GM21717 (cell line): ENCODE measurements around the gene TENT4B.

ENCODE experiments used
- ATAC-seq: cut with Tn5 transposase; IDR thresholded peaks from one replicate; pipeline ENCODE4 v1.9.1; 2021; ENCODE audit warnings: mild to moderate bottlenecking, moderate library complexity; ENCODE audit not compliant: unreplicated experiment

Gene TENT4B

DNA sequence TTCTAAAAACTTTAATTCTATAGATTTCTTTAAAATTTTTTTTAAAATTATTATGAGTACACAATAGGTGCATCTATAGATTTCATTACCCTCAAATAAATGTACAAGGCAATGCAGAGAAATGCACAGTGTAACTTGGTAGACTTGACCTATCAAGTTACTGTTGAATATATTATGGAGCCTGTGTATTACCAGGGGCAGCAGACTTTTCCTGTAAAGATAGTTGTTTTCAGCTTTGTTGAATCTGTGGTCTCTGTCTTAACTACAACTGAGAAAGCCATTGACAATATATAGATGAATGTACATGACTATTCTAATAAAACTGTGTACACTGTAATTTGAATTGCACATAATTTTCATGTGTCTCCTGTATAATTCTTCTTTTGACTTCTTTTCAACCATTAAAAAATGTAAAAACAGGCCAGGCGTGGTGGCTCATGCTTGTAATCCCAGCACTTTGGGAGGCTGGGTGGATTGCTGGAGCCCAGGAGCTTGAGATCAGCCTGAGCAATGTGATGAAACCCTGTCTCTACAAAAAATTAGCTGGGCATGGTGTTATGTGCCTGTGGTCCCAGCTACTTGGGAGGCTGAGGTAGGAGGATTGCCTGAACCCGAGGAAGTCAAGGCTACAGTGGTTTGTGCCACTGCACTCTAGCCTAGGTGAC, 39.4 kb downstream of the TENT4B start:
- no peak for ATAC-seq

DNA sequence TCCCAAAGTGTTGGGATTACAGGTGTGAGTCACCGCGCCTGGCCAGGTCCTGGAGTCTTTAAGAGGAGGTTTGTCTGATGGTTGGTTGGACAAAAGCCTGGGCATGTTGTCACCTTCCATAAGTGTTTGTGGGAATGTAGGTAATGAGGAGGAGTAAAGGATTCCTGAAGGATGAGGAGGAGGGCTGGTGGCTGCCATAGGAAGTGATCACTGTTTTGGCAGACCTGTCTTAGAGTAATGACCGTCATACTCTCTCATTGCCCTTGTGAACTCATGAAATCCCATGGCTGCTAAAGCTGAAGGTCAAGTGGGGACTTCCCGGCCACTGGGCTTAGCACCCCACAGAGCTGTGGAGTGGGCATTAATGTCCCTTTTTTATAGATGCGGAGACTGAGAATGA, 40.5 kb downstream of the TENT4B start:
- no peak for ATAC-seq

- no peak for ATAC-seq
Measured at GRCh38 chr16:50195276-50195675, 42.2 kb downstream of the TENT4B start.

GRCh38 chr16:50195756-50196155, 42.6 kb downstream of the TENT4B start:
- ATAC-seq: no peak

- ATAC-seq: no peak
Measured at GRCh38 chr16:50197582-50197981, 44.5 kb downstream of the TENT4B start.

DNA sequence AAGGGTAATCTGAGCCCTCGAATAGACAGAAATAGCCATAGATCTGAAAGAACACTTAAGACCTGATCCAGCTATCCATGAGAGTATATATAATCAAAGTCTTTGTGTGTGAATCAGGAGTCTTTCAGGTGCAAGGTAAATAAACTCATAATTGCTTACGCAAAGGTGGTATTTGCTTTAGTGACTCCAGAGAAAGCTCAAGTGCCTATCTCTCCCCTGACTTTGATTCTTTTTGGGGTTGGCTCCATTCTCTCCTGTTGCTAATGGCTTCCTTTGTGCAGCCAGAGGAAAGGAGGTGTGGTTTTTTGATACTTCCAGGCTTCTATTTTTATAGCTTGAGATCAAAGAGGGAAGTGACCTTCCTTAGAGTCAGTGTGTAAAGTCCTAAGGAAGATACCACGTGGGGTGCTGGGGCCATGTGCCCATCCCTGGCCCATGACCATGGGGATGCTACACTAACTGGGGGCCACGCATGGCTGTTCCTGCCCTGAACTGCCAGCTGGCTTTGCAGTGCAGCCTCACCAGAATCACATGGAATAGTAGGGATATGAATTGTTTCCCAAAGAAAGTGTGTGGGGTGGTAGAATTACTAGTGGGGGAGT, 45.8 kb downstream of the TENT4B start:
- no peak for ATAC-seq

GRCh38 chr16:50201787-50202186, 48.7 kb downstream of the TENT4B start:
- no peak for ATAC-seq

GRCh38 chr16:50202926-50203624, 50.0 kb downstream of the TENT4B start:
- no peak for ATAC-seq

GRCh38 chr16:50203681-50204080, 50.6 kb downstream of the TENT4B start:
- no peak for ATAC-seq

DNA sequence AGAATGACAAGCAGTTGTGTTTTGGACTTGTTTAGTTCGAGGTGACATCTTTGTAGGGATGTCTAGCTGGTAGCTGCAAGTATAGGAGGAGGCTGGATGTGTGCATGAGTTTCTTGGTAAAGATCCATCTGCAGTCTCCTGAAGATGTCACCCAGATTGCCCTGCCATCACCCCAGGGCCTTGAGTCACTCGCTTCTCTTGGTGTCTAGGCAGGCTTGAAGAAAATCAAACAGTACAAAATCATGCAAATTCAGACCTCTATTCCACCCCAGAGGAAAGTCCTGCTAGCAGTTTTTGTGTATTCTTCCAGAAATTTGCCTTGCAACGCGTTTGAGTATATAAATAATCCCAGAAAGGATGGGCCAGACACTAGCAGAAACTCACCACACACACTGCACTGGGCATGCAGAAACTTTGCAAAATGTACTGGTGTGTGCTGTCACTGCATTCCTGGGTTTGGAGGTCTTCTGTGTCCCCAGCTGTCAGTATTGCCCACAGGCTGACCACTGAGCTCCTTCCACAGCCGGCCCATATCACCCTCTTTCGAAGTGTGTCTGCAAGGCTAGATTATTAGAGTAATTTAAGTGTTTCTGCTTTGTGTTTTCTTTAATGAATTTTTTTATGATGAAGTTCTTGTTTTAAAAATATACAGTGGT, 51.5 kb downstream of the TENT4B start:
- ATAC-seq: no peak

- no peak for ATAC-seq
Measured at GRCh38 chr16:50207652-50208051, 54.5 kb downstream of the TENT4B start.

DNA sequence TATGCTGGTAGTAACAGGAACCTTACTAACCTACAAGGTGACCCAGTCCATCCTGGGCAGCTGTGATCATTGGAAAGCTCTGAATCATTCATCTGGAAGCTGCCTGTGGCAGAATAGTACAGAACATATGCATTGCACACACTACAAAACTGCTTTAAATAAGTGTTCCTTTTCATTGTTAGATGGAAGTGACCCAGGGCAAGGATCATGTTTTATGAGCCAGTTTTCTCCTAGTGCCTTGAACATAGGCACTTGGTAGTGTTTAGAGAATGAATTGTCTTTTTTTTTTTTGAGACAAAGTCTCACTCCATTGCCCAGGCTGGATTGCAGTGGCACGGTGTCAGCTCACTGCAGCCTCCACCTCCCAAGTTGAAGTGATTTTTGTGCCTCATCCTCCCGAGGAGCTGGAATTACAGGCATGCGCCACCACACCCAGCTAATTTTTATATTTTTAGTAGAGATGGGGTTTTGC, 55.4 kb downstream of the TENT4B start:
- no peak for ATAC-seq

- ATAC-seq: no peak
Measured at GRCh38 chr16:50209546-50210265, 56.6 kb downstream of the TENT4B start.

DNA sequence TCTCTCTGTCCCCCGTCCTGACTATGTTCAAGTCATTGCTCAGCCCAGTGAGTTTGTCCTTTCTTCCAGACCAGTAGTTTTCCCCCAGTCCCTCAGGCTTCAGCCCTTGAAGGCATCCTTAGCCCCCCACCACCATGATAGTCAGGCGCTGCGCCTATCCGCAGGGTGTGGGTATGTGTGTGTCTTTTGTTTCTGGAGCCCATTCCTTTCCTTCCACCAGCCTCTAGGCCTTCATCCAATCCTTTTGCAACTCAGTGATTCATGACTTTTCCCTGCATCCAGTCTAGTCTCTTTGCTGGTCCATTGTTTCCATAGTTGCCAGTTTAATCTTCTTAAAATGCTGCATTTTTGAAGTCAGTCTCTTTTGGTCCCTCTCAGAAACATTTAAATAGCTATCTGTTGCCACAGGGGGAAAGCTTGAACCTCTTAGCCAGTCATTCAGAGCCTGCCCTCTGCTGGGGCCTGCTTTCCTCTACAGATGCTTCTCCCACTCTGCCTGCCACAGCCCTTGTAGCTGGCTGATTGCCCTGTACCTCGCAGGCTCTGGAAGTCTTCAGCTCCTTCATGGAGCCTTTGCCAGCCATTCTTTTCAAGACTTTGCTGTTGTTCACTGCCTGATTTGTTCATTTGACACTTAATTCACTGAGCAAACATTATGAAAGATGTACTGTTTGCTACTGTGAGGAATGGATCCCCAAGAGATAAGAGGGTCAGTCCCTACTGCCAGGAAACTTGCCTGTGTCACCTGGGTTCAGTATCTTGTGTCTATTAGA, 57.3 kb downstream of the TENT4B start:
- ATAC-seq: peak; percentile 84

- no peak for ATAC-seq
Measured at GRCh38 chr16:50213939-50214519, 60.9 kb downstream of the TENT4B start.

DNA sequence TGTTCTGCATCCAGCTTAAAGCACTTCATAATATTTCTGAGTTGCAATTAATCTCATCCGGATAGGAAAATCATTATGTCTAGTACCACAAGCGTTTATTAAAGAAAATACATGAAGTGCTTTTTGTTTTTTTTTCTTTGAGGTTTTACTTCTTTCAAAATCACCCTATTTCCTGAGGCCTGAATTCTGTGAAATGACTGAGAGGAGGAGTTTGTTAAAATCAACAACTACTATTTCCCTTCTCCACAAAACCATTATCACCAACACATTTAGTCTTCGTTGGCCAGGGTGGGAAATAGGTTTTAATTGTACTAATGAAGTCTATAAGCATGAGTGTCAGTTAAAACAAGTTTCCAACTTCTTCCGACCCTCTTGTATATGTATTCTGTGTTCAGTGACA, 62.6 kb downstream of the TENT4B start:
- no peak for ATAC-seq

DNA sequence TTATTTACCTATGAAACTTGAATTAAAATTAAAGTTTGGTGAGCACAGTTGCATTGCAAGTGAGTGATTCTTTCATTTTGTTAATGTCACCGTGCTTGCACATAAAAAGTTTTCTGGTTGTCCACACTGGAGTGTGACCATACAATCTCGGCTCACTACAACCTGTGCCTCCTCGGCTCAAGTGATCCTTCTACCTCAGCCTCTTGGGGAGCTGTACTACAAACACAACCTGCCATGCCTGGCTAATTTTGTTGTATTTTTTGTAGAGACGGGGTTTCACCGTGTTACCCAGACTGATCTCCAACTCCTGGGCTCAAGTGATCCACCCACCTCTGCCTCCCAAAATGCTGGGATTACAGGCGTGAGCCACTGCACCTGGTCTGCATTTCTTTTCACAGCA, 63.1 kb downstream of the TENT4B start:
- no peak for ATAC-seq

DNA sequence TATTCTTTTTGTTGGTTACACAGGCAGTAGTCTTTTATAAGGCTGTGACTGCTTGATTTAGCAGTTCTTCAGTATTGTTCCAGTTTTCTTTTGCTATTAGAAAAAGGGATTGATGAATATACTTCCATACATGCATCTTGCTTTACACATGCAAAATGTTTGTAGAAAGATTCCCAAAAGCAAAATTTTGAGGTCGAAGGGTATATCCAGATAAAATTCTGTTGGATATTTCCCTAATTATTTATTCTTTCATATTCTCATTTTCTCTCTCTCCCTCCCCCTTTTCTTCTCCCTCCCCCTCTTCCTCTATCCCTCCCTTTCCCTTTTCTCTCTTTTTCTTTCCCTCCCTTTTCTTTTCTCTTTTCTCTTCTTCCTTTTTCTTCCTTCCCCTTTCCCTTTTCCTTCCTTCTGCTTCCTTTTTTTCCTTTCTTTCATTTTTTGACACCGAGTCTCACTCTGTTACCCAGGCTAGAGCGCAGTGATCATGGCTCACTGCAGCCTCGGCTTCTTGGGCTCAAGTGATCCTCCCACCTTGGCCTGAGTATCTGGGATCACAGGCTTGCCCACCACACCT, 66.4 kb downstream of the TENT4B start:
- no peak for ATAC-seq

GRCh38 chr16:50224286-50224685, 71.2 kb downstream of the TENT4B start:
- no peak for ATAC-seq

GRCh38 chr16:50227120-50227519, 74.0 kb downstream of the TENT4B start:
- ATAC-seq: no peak
